Measurements from ENCODE around the gene MET. TPM values are rescaled to one million over a fixed set of nuclear protein-coding genes. Genes with fewer than 3 reads are reported as not detected.
"Not testable (repeated sequence)": the region's sequence is repeated elsewhere in the genome, so short reads cannot be mapped to it uniquely, and the experiment has no call there.

The MET gene
- total RNA-seq (under 1 TPM in 1 of 2 donors, not detected in 1; 0.18 TPM), total RNA-seq (0.08 to 0.46 reads per million in 2 donors)

- H3K9me3 ChIP-seq (ENCODE audit: control insufficient read depth, low read length, poor library complexity, severe bottlenecking), result no peaks in the 10 kb centered on the region
- peak within 1 kb of the TSS; percentile 75 for H3K4me3 Mint-ChIP-seq
- ATAC-seq (peak; percentile 39), DNase-seq (no peak)
- H3K27ac Mint-ChIP-seq, result no peak within 1 kb of the TSS
- peaks cover 71% of the 10 kb centered on the region for H3K27me3 Mint-ChIP-seq
- peaks cover 5% of the 10 kb centered on the region for H3K4me1 Mint-ChIP-seq
- no peaks in the 10 kb centered on the region for H3K36me3 Mint-ChIP-seq (ENCODE audit: low read depth)
These were observed at the start of gene MET for GRCh38 chr7:116671681-116672595. Gene MET (plus strand): TSS chr7:116672196. CDS start chr7:116699085, 26,889 bp downstream.

GRCh38 chr7:116626886-116627285 lies 45.1 kb upstream of the MET start:
- peaks cover 2% of the 10 kb centered on the region for H3K36me3 Mint-ChIP-seq (ENCODE audit: low read depth)
- H3K27ac Mint-ChIP-seq, result no peak overlapping the region
- DNase-seq, result no peak
- peaks cover 37% of the 10 kb centered on the region for H3K27me3 Mint-ChIP-seq
- H3K4me3 Mint-ChIP-seq, result no peak overlapping the region
- no peaks in the 10 kb centered on the region for H3K9me3 ChIP-seq (ENCODE audit: control insufficient read depth, low read length, poor library complexity, severe bottlenecking)
- ATAC-seq, result no peak
- H3K4me1 Mint-ChIP-seq, result no peaks in the 10 kb centered on the region

GRCh38 chr7:116629051-116629463 lies 42.9 kb upstream of the MET start:
- DNase-seq (no peak), ATAC-seq (no peak)
- no peaks in the 10 kb centered on the region for H3K4me1 Mint-ChIP-seq
- H3K4me3 Mint-ChIP-seq, result no peak overlapping the region
- H3K27me3 Mint-ChIP-seq, result peaks cover 31% of the 10 kb centered on the region
- no peak overlapping the region for H3K27ac Mint-ChIP-seq
- no peaks in the 10 kb centered on the region for H3K36me3 Mint-ChIP-seq (ENCODE audit: low read depth)
- H3K9me3 ChIP-seq (ENCODE audit: control insufficient read depth, low read length, poor library complexity, severe bottlenecking), result no peaks in the 10 kb centered on the region

GRCh38 chr7:116630357-116630756 lies 41.6 kb upstream of the MET start:
- H3K27ac Mint-ChIP-seq, result no peak overlapping the region
- H3K27me3 Mint-ChIP-seq, result peaks cover 30% of the 10 kb centered on the region
- DNase-seq, result no peak
- H3K4me1 Mint-ChIP-seq, result no peaks in the 10 kb centered on the region
- no peaks in the 10 kb centered on the region for H3K36me3 Mint-ChIP-seq (ENCODE audit: low read depth)
- no peak for ATAC-seq
- no peak overlapping the region for H3K4me3 Mint-ChIP-seq
- H3K9me3 ChIP-seq (ENCODE audit: control insufficient read depth, low read length, poor library complexity, severe bottlenecking), result no peaks in the 10 kb centered on the region

- DNase-seq (no peak), ATAC-seq (peak; percentile 27)
- Mint-ChIP-seq H3K27ac (no peak overlapping the region), H3K4me3 (no peak overlapping the region), H3K4me1 (no peaks in the 10 kb centered on the region), H3K27me3 (peaks cover 22% of the 10 kb centered on the region), H3K36me3 (ENCODE audit: low read depth) (no peaks in the 10 kb centered on the region)
- H3K9me3 ChIP-seq (ENCODE audit: control insufficient read depth, low read length, poor library complexity, severe bottlenecking), result no peaks in the 10 kb centered on the region
These were observed 40.9 kb upstream of the MET start for GRCh38 chr7:116630932-116631671.

- H3K4me3 Mint-ChIP-seq, result no peak overlapping the region
- H3K27ac Mint-ChIP-seq, result no peak overlapping the region
- H3K27me3 Mint-ChIP-seq, result peaks cover 16% of the 10 kb centered on the region
- ATAC-seq (no peak), DNase-seq (no peak)
- no peaks in the 10 kb centered on the region for H3K9me3 ChIP-seq (ENCODE audit: control insufficient read depth, low read length, poor library complexity, severe bottlenecking)
- no peaks in the 10 kb centered on the region for H3K36me3 Mint-ChIP-seq (ENCODE audit: low read depth)
- H3K4me1 Mint-ChIP-seq, result no peaks in the 10 kb centered on the region
These were observed 40.3 kb upstream of the MET start for GRCh38 chr7:116631676-116632075.

- no peak overlapping the region for H3K27ac Mint-ChIP-seq
- H3K4me3 Mint-ChIP-seq, result no peak overlapping the region
- ATAC-seq (no peak), DNase-seq (no peak)
- H3K4me1 Mint-ChIP-seq, result no peaks in the 10 kb centered on the region
- H3K9me3 ChIP-seq (ENCODE audit: control insufficient read depth, low read length, poor library complexity, severe bottlenecking), result no peaks in the 10 kb centered on the region
- H3K36me3 Mint-ChIP-seq (ENCODE audit: low read depth), result no peaks in the 10 kb centered on the region
- peaks cover 17% of the 10 kb centered on the region for H3K27me3 Mint-ChIP-seq
These were observed 39.6 kb upstream of the MET start for GRCh38 chr7:116632384-116632783.

GRCh38 chr7:116633131-116633988 lies 38.6 kb upstream of the MET start:
- DNase-seq (no peak), ATAC-seq (no peak)
- Mint-ChIP-seq H3K4me3 (no peak overlapping the region), H3K27ac (no peak overlapping the region), H3K36me3 (ENCODE audit: low read depth) (no peaks in the 10 kb centered on the region), H3K27me3 (peaks cover 17% of the 10 kb centered on the region), H3K4me1 (no peaks in the 10 kb centered on the region)
- no peaks in the 10 kb centered on the region for H3K9me3 ChIP-seq (ENCODE audit: control insufficient read depth, low read length, poor library complexity, severe bottlenecking)

- Mint-ChIP-seq H3K27ac (no peak overlapping the region), H3K4me1 (no peaks in the 10 kb centered on the region), H3K4me3 (no peak overlapping the region), H3K36me3 (ENCODE audit: low read depth) (no peaks in the 10 kb centered on the region), H3K27me3 (peaks cover 17% of the 10 kb centered on the region)
- DNase-seq (no peak), ATAC-seq (no peak)
- H3K9me3 ChIP-seq (ENCODE audit: control insufficient read depth, low read length, poor library complexity, severe bottlenecking), result no peaks in the 10 kb centered on the region
These were observed 35.0 kb upstream of the MET start for GRCh38 chr7:116636997-116637396.

- H3K4me1 Mint-ChIP-seq, H3K4me3 Mint-ChIP-seq: not testable (repeated sequence)
- peaks cover 17% of the 10 kb centered on the region for H3K27me3 Mint-ChIP-seq
These were observed 33.4 kb upstream of the MET start for GRCh38 chr7:116638592-116638991.

GRCh38 chr7:116641551-116642153 lies 30.3 kb upstream of the MET start:
- no peak overlapping the region for H3K4me3 Mint-ChIP-seq
- DNase-seq, result no peak
- no peak overlapping the region for H3K27ac Mint-ChIP-seq
- no peak for ATAC-seq
- peaks cover 26% of the 10 kb centered on the region for H3K27me3 Mint-ChIP-seq
- H3K36me3 Mint-ChIP-seq (ENCODE audit: low read depth), result no peaks in the 10 kb centered on the region
- peaks cover 2% of the 10 kb centered on the region for H3K4me1 Mint-ChIP-seq
- H3K9me3 ChIP-seq (ENCODE audit: control insufficient read depth, low read length, poor library complexity, severe bottlenecking), result no peaks in the 10 kb centered on the region

More at GRCh38 chr7:116638592-116638991, 33.4 kb upstream of the MET start:
- not testable (repeated sequence) for H3K9me3 ChIP-seq (ENCODE audit: control insufficient read depth, low read length, poor library complexity, severe bottlenecking); DNase-seq; H3K27ac Mint-ChIP-seq; ATAC-seq; H3K36me3 Mint-ChIP-seq (ENCODE audit: low read depth)

- H3K4me1 Mint-ChIP-seq; H3K27ac Mint-ChIP-seq; H3K36me3 Mint-ChIP-seq (ENCODE audit: low read depth); ATAC-seq; H3K4me3 Mint-ChIP-seq; DNase-seq; H3K9me3 ChIP-seq (ENCODE audit: control insufficient read depth, low read length, poor library complexity, severe bottlenecking): not testable (repeated sequence)
- peaks cover 29% of the 10 kb centered on the region for H3K27me3 Mint-ChIP-seq
These were observed 28.8 kb upstream of the MET start for GRCh38 chr7:116643148-116643547.

Measured in T-helper 17 cell (primary cell).